ENCODE results near the gene ENO3.
A peak's percentile ranks its signal among the peaks of the same experiment; 100 is the strongest.

The ENO3 gene

GRCh38 chr17:4938069-4938491 lies 12.8 kb upstream of the ENO3 start:
- no peak for DNase-seq

GRCh38 chr17:4938688-4939545 lies 12.0 kb upstream of the ENO3 start:
- no peak for DNase-seq

- no peak for DNase-seq
These were observed 11.4 kb upstream of the ENO3 start for GRCh38 chr17:4939546-4939795.

DNA sequence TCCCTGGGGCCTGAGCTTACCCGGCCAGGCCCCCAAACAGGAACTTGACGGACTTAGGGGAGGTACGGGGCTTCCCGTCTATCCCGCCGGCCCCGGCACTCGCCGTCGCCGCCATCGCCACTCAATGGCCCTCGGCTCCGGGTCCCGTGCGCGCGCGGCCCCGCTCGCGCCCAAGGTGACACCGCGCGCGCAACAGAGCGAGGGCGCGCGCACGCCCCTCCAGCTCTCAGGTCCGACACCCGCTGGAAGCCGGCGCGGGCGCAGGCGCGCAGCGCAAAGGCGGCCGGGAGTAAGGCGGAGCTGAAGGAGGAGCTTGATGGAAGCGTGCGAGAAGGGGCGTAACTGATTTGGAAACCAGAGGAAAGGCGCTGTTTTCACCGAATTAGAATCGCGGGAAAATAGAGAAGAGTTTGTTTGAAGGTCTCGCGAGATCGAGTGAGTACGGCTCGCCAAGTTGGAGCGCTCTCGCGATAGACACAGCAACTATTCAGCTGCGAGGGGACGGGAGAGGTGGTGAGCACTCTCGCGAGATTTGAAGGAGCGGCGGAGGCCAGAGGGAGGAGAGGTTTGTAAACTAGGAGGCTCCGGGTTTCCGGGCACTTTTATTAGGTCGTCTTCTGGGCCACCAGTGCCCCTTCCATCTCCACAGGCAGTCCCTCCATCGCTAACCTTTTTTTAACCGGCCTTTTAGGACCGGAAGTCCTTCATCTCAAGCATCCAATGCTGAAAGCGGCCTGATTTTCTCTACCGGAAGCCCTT lies 10.9 kb upstream of the ENO3 start, which contains the start of the genes RNF167 and SLC25A11:
TSS of gene RNF167 (plus strand) at position 473 of the 759 bp plus-strand sequence. CDS start 642 bp downstream, outside the sequence.
TSS of gene SLC25A11 (minus strand) at position 251 of the 759 bp plus-strand sequence. CDS start at position 115, 136 bp downstream.
- peak; percentile 99 for DNase-seq

DNA sequence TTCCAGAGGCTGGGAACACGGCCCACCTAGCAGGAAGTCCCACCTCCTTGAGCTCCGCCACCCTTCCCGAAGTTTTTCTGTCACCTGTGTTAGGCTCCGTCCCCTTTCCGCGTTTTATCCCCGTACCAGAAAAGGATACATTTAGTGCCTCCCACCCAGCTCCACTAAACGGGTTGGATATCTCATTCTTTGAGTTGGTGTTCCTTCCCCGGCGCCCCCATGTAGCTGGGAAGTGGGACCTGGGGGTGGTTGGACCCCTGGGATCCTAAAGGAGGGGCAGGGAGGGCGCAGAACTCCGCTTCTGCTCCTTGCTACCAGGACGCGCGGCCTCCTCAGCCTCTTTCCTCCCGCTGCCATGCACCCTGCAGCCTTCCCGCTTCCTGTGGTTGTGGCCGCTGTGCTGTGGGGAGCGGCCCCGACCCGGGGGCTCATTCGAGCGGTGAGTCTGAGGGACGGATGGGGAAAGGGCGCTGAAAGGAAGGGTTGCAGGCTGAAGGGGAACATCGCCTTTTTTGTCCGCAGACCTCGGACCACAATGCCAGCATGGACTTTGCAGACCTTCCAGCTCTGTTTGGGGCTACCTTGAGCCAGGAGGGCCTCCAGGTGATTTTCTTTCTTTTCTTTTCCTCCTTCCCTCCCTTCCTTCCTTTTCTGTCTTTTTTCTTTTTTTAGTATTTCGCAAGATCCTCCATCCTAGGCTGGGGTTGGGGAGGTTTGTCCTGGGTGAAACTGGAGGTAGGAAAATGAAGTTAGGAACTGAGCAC lies 10.2 kb upstream of the ENO3 start:
- DNase-seq = peak; percentile 40

DNA sequence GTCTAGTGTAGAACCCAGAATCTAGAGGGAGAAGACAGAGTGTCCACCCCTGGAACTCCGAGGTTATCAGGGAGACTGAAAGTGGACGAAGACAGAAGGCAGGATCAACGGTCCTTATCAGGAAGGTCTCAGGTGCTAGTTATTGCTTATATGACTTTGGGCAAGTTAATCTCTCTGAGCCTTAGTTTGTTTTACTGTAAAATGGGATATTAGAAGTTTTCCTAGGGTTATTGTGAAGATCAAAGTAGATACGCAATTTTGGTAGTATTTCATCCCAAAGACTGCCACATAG lies 9.7 kb upstream of the ENO3 start:
- DNase-seq = no peak

GRCh38 chr17:4942760-4943508 lies 8.0 kb upstream of the ENO3 start:
- no peak for DNase-seq

- DNase-seq = peak; percentile 73
These were observed 6.8 kb upstream of the ENO3 start for GRCh38 chr17:4944163-4944553.

DNA sequence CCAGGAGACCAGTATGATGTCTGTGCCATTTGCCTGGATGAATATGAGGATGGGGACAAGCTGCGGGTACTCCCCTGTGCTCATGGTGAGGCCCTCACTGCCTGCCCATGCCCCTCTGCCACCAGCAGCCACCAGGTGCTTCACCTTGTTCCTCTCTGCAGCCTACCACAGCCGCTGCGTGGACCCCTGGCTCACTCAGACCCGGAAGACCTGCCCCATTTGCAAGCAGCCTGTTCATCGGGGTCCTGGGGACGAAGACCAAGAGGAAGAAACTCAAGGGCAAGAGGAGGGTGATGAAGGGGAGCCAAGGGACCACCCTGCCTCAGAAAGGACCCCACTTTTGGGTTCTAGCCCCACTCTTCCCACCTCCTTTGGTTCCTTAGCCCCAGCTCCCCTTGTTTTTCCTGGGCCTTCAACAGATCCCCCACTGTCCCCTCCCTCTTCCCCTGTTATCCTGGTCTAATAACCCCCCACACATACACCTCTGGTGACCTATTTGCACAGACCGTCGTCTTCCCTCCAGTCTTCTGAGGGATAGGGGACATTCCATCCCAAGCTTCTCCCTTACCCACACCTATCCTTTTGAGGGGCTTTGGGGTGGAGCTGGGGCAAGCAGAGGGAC lies 6.3 kb upstream of the ENO3 start:
- DNase-seq = peak; percentile 36

GRCh38 chr17:4945176-4945943 lies 5.6 kb upstream of the ENO3 start:
- DNase-seq = peak; percentile 77

GRCh38 chr17:4945944-4946280 lies 5.0 kb upstream of the ENO3 start:
- no peak for DNase-seq

DNA sequence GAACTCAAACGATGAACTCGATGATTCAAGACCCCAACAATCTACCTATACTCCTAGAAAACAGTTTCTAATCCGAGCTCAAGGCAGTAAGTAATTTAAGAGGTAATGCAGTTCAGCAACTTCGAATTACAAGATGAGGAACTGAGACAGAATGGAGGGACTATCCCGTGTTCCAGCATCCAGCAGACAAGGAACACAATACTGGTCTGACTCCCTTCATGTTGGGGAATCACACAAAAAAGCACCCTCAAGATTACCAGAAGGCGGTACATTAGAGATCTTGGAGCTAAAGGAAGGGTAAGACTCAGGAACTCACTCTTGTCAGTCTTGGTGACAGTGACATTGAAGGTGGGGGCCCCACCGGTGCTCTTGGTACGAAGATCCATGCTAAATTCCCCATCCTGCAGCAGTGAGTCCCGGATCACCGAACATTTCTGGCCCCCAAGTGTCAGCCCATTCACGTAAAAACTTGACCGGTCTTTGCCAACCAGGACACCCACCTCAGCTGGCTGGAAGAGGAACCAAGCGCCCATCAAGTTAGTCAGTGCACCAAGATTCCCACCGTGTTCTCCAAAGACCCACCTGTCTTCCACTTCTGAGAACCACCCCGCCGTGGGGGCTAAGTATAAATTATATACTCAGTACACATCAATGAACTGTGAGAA lies 4.5 kb upstream of the ENO3 start:
- DNase-seq = no peak

- DNase-seq = no peak
These were observed 3.9 kb upstream of the ENO3 start for GRCh38 chr17:4947010-4947410.

DNA sequence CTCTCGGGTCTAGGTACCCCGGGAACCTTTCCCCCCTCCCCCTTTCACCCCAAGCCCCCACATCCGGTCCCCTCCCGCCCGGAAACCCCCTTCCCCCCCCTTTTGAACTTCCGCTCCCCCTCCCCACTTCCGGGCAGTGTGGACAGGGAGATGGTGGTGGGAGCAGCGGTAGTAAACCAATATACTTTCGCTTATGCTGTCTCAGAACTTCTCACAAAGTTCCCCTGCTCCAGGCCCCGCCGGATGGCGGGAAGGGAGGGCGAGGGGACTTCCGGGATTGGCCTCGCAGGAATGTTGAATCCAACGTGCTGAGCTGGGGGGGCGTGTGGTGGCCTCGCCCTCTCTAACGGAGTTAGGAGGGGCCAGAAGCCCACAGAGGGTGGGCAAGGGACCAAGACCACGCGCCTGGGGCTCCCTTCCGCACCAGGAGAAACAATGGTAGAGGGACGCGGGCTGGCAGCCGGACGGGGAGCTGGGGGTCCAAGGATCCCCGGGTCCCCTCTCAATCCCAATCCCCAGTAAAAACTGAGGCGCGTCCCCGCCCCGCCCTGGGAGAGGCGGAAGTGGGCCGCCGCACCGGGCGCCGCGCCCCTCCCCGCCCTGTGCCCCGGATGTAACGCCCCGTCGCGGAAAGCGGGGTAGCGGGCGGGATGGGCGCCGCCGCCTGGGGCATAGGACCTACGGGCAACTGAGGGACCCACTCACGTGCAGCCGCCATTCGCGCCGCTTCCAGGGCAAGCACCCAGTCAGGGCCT lies 3.3 kb upstream of the ENO3 start:
- DNase-seq = peak; percentile 75

- DNase-seq = peak; percentile 94
These were observed 2.6 kb upstream of the ENO3 start, which contains the start of gene PFN1 for GRCh38 chr17:4948166-4948930. TSS of gene PFN1 (minus strand) at chr17:4948530. CDS start at chr17:4948394, 136 bp downstream.

DNA sequence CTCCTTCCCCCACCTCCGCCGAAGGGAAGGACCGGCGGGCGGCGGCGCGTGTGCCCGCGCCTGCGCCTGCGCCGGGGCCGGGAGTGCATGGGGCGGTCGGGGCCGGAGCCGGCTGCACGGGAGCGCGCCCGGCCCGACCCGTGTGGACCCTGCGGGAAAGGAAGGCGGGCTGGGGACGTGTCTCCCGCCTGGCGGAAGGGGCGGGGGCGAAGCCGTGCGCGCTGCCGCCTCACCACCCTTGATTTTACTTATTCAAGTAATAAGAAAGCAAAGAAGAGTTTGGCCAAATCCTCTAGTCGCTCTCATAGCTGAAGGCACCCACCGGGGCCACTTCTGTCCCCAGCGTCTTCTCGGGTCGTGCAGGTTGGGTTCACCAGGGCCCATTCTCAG lies 2.0 kb upstream of the ENO3 start:
- peak; percentile 79 for DNase-seq

DNA sequence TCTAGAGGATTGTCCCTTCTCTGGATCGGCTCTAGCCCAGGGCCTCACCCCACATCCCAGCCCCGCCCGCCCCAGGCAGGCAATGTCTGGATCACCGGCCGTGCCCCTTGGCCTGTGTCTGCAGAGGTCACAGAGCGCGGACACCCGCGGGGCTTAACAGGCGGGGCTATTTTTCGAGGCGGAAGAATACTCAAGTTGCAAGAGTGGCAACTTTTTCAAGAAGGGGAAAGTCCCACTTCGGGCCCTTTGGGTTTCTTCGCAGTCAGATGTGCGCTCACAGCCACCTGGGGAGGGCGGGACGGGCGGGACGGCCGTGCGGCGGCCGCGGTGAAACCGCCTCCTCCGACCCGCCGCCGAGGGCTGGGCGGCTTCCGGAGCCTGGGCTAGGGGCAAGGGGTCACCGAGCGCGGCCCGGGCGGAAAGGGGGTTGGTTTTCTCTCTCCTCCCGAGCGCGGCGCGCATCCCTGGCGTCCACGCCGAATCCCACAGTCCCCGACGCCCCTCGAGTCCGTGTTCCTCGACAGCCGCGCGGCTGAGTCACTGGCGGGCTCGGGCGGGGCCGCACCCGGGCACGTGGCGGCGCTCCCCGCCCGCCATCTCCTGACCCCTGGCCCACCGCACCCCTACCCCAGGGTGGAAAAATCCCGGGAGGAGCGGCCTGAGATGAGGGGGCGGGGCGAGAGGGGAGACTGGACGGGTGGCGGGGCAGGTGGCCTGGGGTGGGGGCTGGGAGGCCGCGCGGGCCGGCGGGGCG lies 1.4 kb upstream of the ENO3 start:
- peak; percentile 88 for DNase-seq

- DNase-seq = no peak
These were observed 709 bp upstream of the ENO3 start for GRCh38 chr17:4950075-4950745.

Data from CD4-positive, alpha-beta T cell treated with Interleukin-10 for 1 hour (primary cell).